Psoas muscle (tissue), 8 donors: ENCODE measurements around the gene ELN. TPM values are rescaled to one million over a fixed set of nuclear protein-coding genes. Genes with fewer than 3 reads are reported as not detected.
A peak's percentile ranks its signal among the peaks of the same experiment; 100 is the strongest.

ENCODE experiments used
- ATAC-seq, 4 donors: fragments of 200-7000 bp; cut with Tn5 transposase; one replicate each; pipeline ENCODE4 v1.9.1; 2020; ENCODE audit warnings: moderate library complexity in 3 of 4, mild to moderate bottlenecking in 2 of 4
- DNase-seq, 2 donors: peaks; one replicate each; pipeline ENCODE4 v3.0.0-alpha.2; 2020
- H3K27ac ChIP-seq: fragments of 200-600 bp; one replicate; pipeline ENCODE4 v1.8.0; 2022
- H3K27me3 ChIP-seq, 3 donors: fragments of 200-600 bp in 1 of 3; one replicate each; pipeline versions ENCODE4 v1.6.1 to v1.8.0; 2013 to 2022; ENCODE audit warnings: low read length in 2 of 3, mild to moderate bottlenecking in 2 of 3, moderate library complexity in 1 of 3; ENCODE audit not compliant: insufficient read depth in 3 of 3
- H3K36me3 ChIP-seq, 2 donors: fragments of 200-600 bp in 1 of 2; one replicate each; pipeline versions ENCODE4 v1.6.1 to v1.8.0; 2013 to 2022; ENCODE audit warnings: low read depth in 1 of 2, mild to moderate bottlenecking in 1 of 2, moderate library complexity in 1 of 2; ENCODE audit not compliant: insufficient read depth in 1 of 2
- H3K4me1 ChIP-seq: fragments of 200-600 bp; one replicate; pipeline ENCODE4 v1.8.0; 2022
- H3K4me3 ChIP-seq: fragments of 200-600 bp; one replicate; pipeline ENCODE4 v1.8.0; 2022; ENCODE audit warnings: mild to moderate bottlenecking
- H3K9me3 ChIP-seq: fragments of 200-600 bp; one replicate; pipeline ENCODE4 v1.8.0; 2022
- CTCF ChIP-seq: fragments of 200-600 bp; IDR thresholded peaks from one replicate; pipeline ENCODE4 v1.8.0; 2022; ENCODE audit warnings: antibody characterized with exemption
- WGBS, 3 donors: extraction: QIAGEN DNeasy Blood & Tissue Kit; methylation state at CpG; one replicate each; pipeline versions ENCODE4 v1.1.6 to v1.1.7; 2013; 5-methylcytosine and 5-hydroxymethylcytosine counted together
- intact Hi-C, 2 donors: fragments of 100-400 bp; cut with DNase I; formaldehyde crosslinking; loops; one replicate each; pipeline versions ENCODE4 v1.11.0 to v1.14.2; 2022
- polyA plus RNA-seq, 3 donors: library from polyadenylated mRNA; stranded (reverse); fragments of 200-250 nt; gene quantifications; one replicate each; pipeline ENCODE4 v1.2.3, GENCODE V29; 2013
- total RNA-seq, 4 donors: library from RNA; stranded (reverse); fragmentation: NEBNext Ultra II Directional in 2 of 4; extraction: Animal tissue kit (Norgen Biotek cat#: 25700) in 2 of 4; gene quantifications; one replicate each; pipeline versions ENCODE4 v1.2.1 to v1.2.4, GENCODE V29; 2021 to 2023
- donor health status: healthy with polysubstance abuse.
- donor health status: DM: no; HTN: no; CAD: no; lungs with moderate emphysema.
- donor health status: Bipolar disorder and iron deficiency.
- donor health status: healthy.
- donor health status: DM: yes; HTN: yes; CAD: no.
- donor health status: DM: no; HTN: no; CAD: no.
- donor health status: DM: no; HTN: no; CAD: no.
- donor health status: DM: yes; HTN: yes; CAD: no.

The ELN gene
- total and polyA plus RNA-seq, 7 donors: 10.6 to 41.1 (median 16.3) TPM

GRCh38 chr7:74049997-74050798, 22.2 kb downstream of the ELN start:
- no peak for TF ChIP-seq CTCF
- no peak for DNase-seq
- intact Hi-C loops: no loop called here
- Histone ChIP-seq H3K27ac (no peak overlapping the region), H3K27me3 (peaks cover 0 to 7% (median 0%) of the 10 kb centered on the region in 3 donors), H3K4me1 (no peaks in the 10 kb centered on the region), H3K9me3 (no peaks in the 10 kb centered on the region), H3K4me3 (no peak overlapping the region), H3K36me3 (no peaks in the 10 kb centered on the region)
- 74 to 94% (median 94%) methylated on average over 3 of the region's 3 CpGs for WGBS, 3 donors
- ATAC-seq: no peak

- H3K27me3 ChIP-seq: peaks cover 0 to 7% (median 0%) of the 10 kb centered on the region in 3 donors
- no peaks in the 10 kb centered on the region for H3K9me3 ChIP-seq
- no peak overlapping the region for H3K27ac ChIP-seq
- intact Hi-C loops: no loop called here
- no peaks in the 10 kb centered on the region for H3K36me3 ChIP-seq
- H3K4me1 ChIP-seq: no peaks in the 10 kb centered on the region
- H3K4me3 ChIP-seq: no peak overlapping the region
- TF ChIP-seq CTCF: no peak
- DNase-seq: peak in 1 of 2 donors; percentile 53
- peak in 1 of 4 donors; percentile 18 for ATAC-seq
- 39 to 54% (median 53%) methylated on average over 10 of the region's 10 CpGs for WGBS, 3 donors
Measured at GRCh38 chr7:74051193-74051592, 23.2 kb downstream of the ELN start.

GRCh38 chr7:74051629-74052410, 23.8 kb downstream of the ELN start:
- WGBS, 3 donors: 45 to 58% (median 54%) methylated on average over 15 to 16 of the region's 16 CpGs
- H3K36me3 ChIP-seq: no peaks in the 10 kb centered on the region
- intact Hi-C loops: no loop called here
- no peak overlapping the region for H3K27ac ChIP-seq
- peaks cover 0 to 7% (median 0%) of the 10 kb centered on the region in 3 donors for H3K27me3 ChIP-seq
- ATAC-seq (peak in 3 of 4 donors; percentile 23 to 69 (median 27)), DNase-seq (peak in 1 of 2 donors; percentile 59)
- H3K4me3 ChIP-seq: no peak overlapping the region
- no peak for TF ChIP-seq CTCF
- no peaks in the 10 kb centered on the region for H3K4me1 ChIP-seq
- no peaks in the 10 kb centered on the region for H3K9me3 ChIP-seq

- H3K9me3 ChIP-seq: no peaks in the 10 kb centered on the region
- H3K27me3 ChIP-seq: peaks cover 0 to 7% (median 0%) of the 10 kb centered on the region in 3 donors
- DNase-seq: no peak
- intact Hi-C loops: no loop called here
- no peak overlapping the region for H3K4me3 ChIP-seq
- TF ChIP-seq CTCF: no peak
- 86 to 100% (median 100%) methylated on average over 1 of the region's 1 CpG for WGBS, 3 donors
- H3K4me1 ChIP-seq: no peaks in the 10 kb centered on the region
- no peaks in the 10 kb centered on the region for H3K36me3 ChIP-seq
- no peak for ATAC-seq
- H3K27ac ChIP-seq: no peak overlapping the region
Measured at GRCh38 chr7:74052628-74053027, 24.7 kb downstream of the ELN start.
